GM12878 (cell line): Measurements from ENCODE around the gene FGFR2. TPM values are rescaled to one million over a fixed set of nuclear protein-coding genes. Genes with fewer than 3 reads are reported as not detected.

ENCODE experiments used
- ATAC-seq: fragments of 200-7000 bp; cut with Tn5 transposase; 3 replicates; pipeline ENCODE4 v1.9.1; 2020; ENCODE audit warnings: mild to moderate bottlenecking, moderate library complexity
- BruUV-seq: library from RNA; stranded (reverse); fragments of 400-500 nt; replicated peaks from 2 replicates; lab custom pipeline; 2021; lab: Mats Ljungman, UMichigan
- CTCF ChIA-PET: fragments of 300-600 bp; sonication (Branson Sonifier 250); formaldehyde crosslinking; extraction: SDS; loops from one replicate; lab custom pipeline; 2021; ENCODE audit warnings: inconsistent platforms; lab: Yijun Ruan, JAX
- POLR2A ChIA-PET: fragments of 350-600 bp; formaldehyde crosslinking; extraction: SDS; loops from one replicate; lab custom pipeline; 2021; ENCODE audit warnings: inconsistent platforms; lab: Charles Lee
- RAD21 ChIA-PET: fragments of 300-600 bp; sonication (Branson Sonifier 250); formaldehyde crosslinking; loops from one replicate; lab custom pipeline; 2023; ENCODE audit warnings: antibody characterized with exemption; ENCODE audit not compliant: unreplicated experiment; lab: Charles Lee
- SMC1A ChIA-PET: fragments of 300-600 bp; sonication (Branson Sonifier 250); formaldehyde crosslinking; loops from one replicate; lab custom pipeline; 2023; ENCODE audit not compliant: unreplicated experiment, uncharacterized antibody; lab: Charles Lee
- DNase-seq: peaks from one replicate; pipeline ENCODE4 v3.0.0-alpha.2; 2011; ENCODE audit warnings: low read depth, low spot score
- FAIRE-seq: peaks from 3 replicates; lab custom pipeline; 2011; peaks lifted over from hg19 to GRCh38; lab: Jason Lieb, UNC
- H2AFZ ChIP-seq: 2 replicates; pipeline ENCODE4 v1.6.0; 2011; ENCODE audit warnings: low read depth, low read length, control low read depth; ENCODE audit not compliant: control insufficient read depth
- H3K27ac ChIP-seq: 2 replicates; pipeline ENCODE4 v1.5.1; 2011; ENCODE audit warnings: control low read depth; ENCODE audit not compliant: control insufficient read depth, insufficient read depth
- H3K27me3 ChIP-seq, 2 experiments: replicated peaks in 1 of 2; 2 replicates each; pipeline versions ENCODE4 v1.6.0 to v1.6.1; 2011; ENCODE audit warnings: low read length in 1 of 2; ENCODE audit not compliant: control insufficient read depth in 2 of 2, insufficient read depth in 2 of 2
- H3K36me3 ChIP-seq, 2 experiments: 2 replicates each; pipeline ENCODE4 v1.5.1; 2011; ENCODE audit warnings: low read length in 1 of 2; ENCODE audit not compliant: control insufficient read depth in 2 of 2, insufficient read depth in 2 of 2
- H3K4me1 ChIP-seq: 2 replicates; pipeline ENCODE4 v1.6.1; 2011; ENCODE audit warnings: mild to moderate bottlenecking, low read length, moderate library complexity, mixed read lengths; ENCODE audit not compliant: control insufficient read depth, insufficient read depth
- H3K4me2 ChIP-seq: 2 replicates; pipeline ENCODE4 v1.6.0; 2011; ENCODE audit warnings: control low read depth; ENCODE audit not compliant: control insufficient read depth, insufficient read depth
- H3K4me3 ChIP-seq: fragments of 200-600 bp; sonication (generic); 2 replicates; pipeline ENCODE4 v1.5.1; 2016
- H3K79me2 ChIP-seq: 2 replicates; pipeline ENCODE4 v1.6.0; 2011; ENCODE audit warnings: low read length; ENCODE audit not compliant: control insufficient read depth, insufficient read depth
- H3K9ac ChIP-seq: 2 replicates; pipeline ENCODE4 v1.8.0; 2011; ENCODE audit warnings: low read length, control low read depth, mixed read lengths; ENCODE audit not compliant: control insufficient read depth, insufficient read depth
- H3K9me3 ChIP-seq: replicated peaks from 3 replicates; pipeline ENCODE4 v1.5.1; 2011; ENCODE audit warnings: mild to moderate bottlenecking, low read length; ENCODE audit not compliant: control insufficient read depth, insufficient read depth
- H4K20me1 ChIP-seq: 2 replicates; pipeline ENCODE4 v1.6.0; 2011; ENCODE audit not compliant: control insufficient read depth, insufficient read depth
- CBX3 ChIP-seq: fragments of 200-600 bp; sonication (generic); IDR thresholded peaks from 2 replicates; pipeline ENCODE4 v1.6.1; 2016; ENCODE audit warnings: low read depth, borderline replicate concordance
- CHD2 ChIP-seq: IDR thresholded peaks from 2 replicates; pipeline ENCODE4 v1.6.1; 2011; ENCODE audit warnings: low read depth, low read length, improper control_type of control experiment, borderline replicate concordance
- ETV6 ChIP-seq, 2 experiments: fragments of 450-650 bp in 1 of 2; IDR thresholded peaks in 1 of 2; conservative IDR thresholded peaks in 1 of 2; 2 replicates each; pipeline ENCODE4 v1.6.1; 2014; ENCODE audit warnings: antibody characterized with exemption in 1 of 2, borderline replicate concordance in 1 of 2, low read depth in 1 of 2, mild to moderate bottlenecking in 1 of 2, moderate library complexity in 1 of 2
- MEF2A ChIP-seq: IDR thresholded peaks from 2 replicates; pipeline ENCODE4 v1.6.1; 2011; ENCODE audit warnings: low read depth, mild to moderate bottlenecking, low read length, moderate library complexity; ENCODE audit not compliant: insufficient read depth
- MEF2B ChIP-seq: fragments of 450-650 bp; IDR thresholded peaks from 2 replicates; pipeline ENCODE4 v1.6.1; 2018; ENCODE audit warnings: mild to moderate bottlenecking, moderate library complexity; ENCODE audit not compliant: partially characterized antibody, poor library complexity, severe bottlenecking
- RELA ChIP-seq: fragments of 450-650 bp; IDR thresholded peaks from 2 replicates; pipeline ENCODE4 v1.8.0; 2014; ENCODE audit warnings: borderline replicate concordance; ENCODE audit not compliant: partially characterized antibody
- REST ChIP-seq: IDR thresholded peaks from 2 replicates; pipeline ENCODE4 v1.6.1; 2012; ENCODE audit warnings: mild to moderate bottlenecking, low read depth, low read length
- WGBS: methylation state at CpG from one replicate; pipeline ENCODE4 v1.1.6; 2016; ENCODE audit warnings: low lambda C conversion rate; ENCODE audit not compliant: insufficient replicate concordance, insufficient coverage; ENCODE audit errors: missing lambda C conversion rate; 5-methylcytosine and 5-hydroxymethylcytosine counted together
- in situ Hi-C: fragments of 300-500 bp; cut with MboI; formaldehyde crosslinking; loops from 9 replicates; pipeline ENCODE4 v1.14.3; 2018; ENCODE audit warnings: mixed read lengths
- intact Hi-C: fragments of 100-400 bp; cut with micrococcal nuclease; formaldehyde crosslinking; loops from one replicate; pipeline ENCODE4 v1.14.2; 2022; ENCODE audit not compliant: unreplicated experiment
- polyA plus RNA-seq, 11 experiments: library from polyadenylated mRNA; depleted of rRNA in 4 of 11; unstranded in 6 of 11; stranded (reverse) in 5 of 11; fragments of >200 nt; fragmentation: Nextera tagmentation in 4 of 11; fragmentation: Illumina TruSeq in 1 of 11; extraction: Ambion mirVana in 4 of 11; extraction: Trizol in 1 of 11; gene quantifications; 1 replicate in 1 of 11; 2 replicates in 10 of 11; pipeline versions ENCODE4 v1.2.1 to v1.2.3, GENCODE V29; 2011 to 2016; ENCODE audit warnings: inconsistent platforms in 2 of 11, missing spikeins in 2 of 11, low read depth in 1 of 11
- total RNA-seq, 4 experiments: library from RNA; depleted of rRNA in 3 of 4; stranded (reverse); fragments of >200 nt in 3 of 4; fragmentation: Illumina TruSeq in 1 of 4; extraction: Trizol in 1 of 4; gene quantifications; 2 replicates each; pipeline versions ENCODE4 v1.2.1 to v1.2.3, GENCODE V29; 2013 to 2021

FGFR2 gene
- total and polyA plus RNA-seq, 10 of the 15 experiments (the other 5 are each of a cell fraction or from before 2014, with no cell fraction given): 0.04 to 0.15 TPM; not detected in 8

GRCh38 chr10:121435099-121435875 is 163.0 kb downstream of the FGFR2 start:
- Histone ChIP-seq H3K9me3 (no peaks in the 10 kb centered on the region), H3K4me1 (no peaks in the 10 kb centered on the region), H3K27me3 (no peaks in the 10 kb centered on the region), H2AFZ (no peak overlapping the region), H3K4me3 (no peak overlapping the region), H3K79me2 (no peaks in the 10 kb centered on the region), H3K27ac (no peak overlapping the region), H3K36me3 (no peaks in the 10 kb centered on the region), H3K9ac (no peak overlapping the region), H3K4me2 (no peak overlapping the region), H4K20me1 (no peaks in the 10 kb centered on the region)
- intact Hi-C loops (no loop called here), in situ Hi-C loops (no loop called here)
- BruUV-seq: no TSS peak
- ChIA-PET SMC1A (no interaction called here), RAD21 (no interaction called here), CTCF (no interaction called here), POLR2A (no interaction called here)
- 32% methylated on average over 9 of the region's 9 CpGs for WGBS
- no peak for DNase-seq
- ATAC-seq: no peak
- FAIRE-seq: no peak
- no peak for TF ChIP-seq CHD2

- POLR2A ChIA-PET: no interaction called here
- FAIRE-seq (no peak), ATAC-seq (no peak), DNase-seq (no peak)
- Histone ChIP-seq H3K4me1 (no peaks in the 10 kb centered on the region), H3K79me2 (no peaks in the 10 kb centered on the region), H3K27me3 (no peaks in the 10 kb centered on the region), H3K36me3 (no peaks in the 10 kb centered on the region), H3K9ac (no peak overlapping the region), H2AFZ (no peak overlapping the region), H3K27ac (no peak overlapping the region), H4K20me1 (no peaks in the 10 kb centered on the region), H3K4me2 (no peak overlapping the region), H3K9me3 (no peaks in the 10 kb centered on the region), H3K4me3 (no peak overlapping the region)
- CTCF ChIA-PET: interaction anchor here (1.4 kb wide), 1 partner anchor 8 kb away, joined by 3 read pairs; no protein-coding TSS in a partner anchor
- intact Hi-C loops: no loop called here
- TF ChIP-seq CBX3 (no peak), MEF2B (no peak), ETV6 (conservative IDR thresholded peaks at IDR 0.05 in 1 of 2, IDR thresholded peaks at IDR 0.05 in 1 of 2; ENCODE audit: borderline replicate concordance in 1 of 2, low read depth in 1 of 2) (no peak), RELA (no peak), REST (no peak), MEF2A (no peak)
- in situ Hi-C loops: no loop called here
- RAD21 ChIA-PET: no interaction called here
- no TSS peak for BruUV-seq
- 30% methylated on average over 7 of the region's 7 CpGs for WGBS
- SMC1A ChIA-PET: no interaction called here
Observed at GRCh38 chr10:121433965-121434364, 164.3 kb downstream of the FGFR2 start.
